HEK293 (cell line): ENCODE data around the gene CENPT.

Source experiments
- INSM2 ChIP-seq: fragments of 450-650 bp; formaldehyde crosslinking; IDR thresholded peaks from 2 replicates; pipeline ENCODE4 v1.5.1; 2016; ENCODE audit warnings: missing biosample characterization, missing genetic modification characterization
- KLF7 ChIP-seq: fragments of 450-650 bp; formaldehyde crosslinking; IDR thresholded peaks from 2 replicates; pipeline ENCODE4 v1.5.1; 2016; ENCODE audit warnings: missing biosample characterization, missing genetic modification characterization, borderline replicate concordance
- MYNN ChIP-seq: fragments of 450-650 bp; formaldehyde crosslinking; IDR thresholded peaks from 2 replicates; pipeline ENCODE4 v1.5.1; 2016; ENCODE audit warnings: missing biosample characterization, missing genetic modification characterization, borderline replicate concordance
- SCRT1 ChIP-seq: fragments of 450-650 bp; formaldehyde crosslinking; IDR thresholded peaks from 2 replicates; pipeline ENCODE4 v1.5.1; 2016; ENCODE audit warnings: missing biosample characterization, missing genetic modification characterization, borderline replicate concordance
- ZBTB17 ChIP-seq: fragments of 450-650 bp; formaldehyde crosslinking; IDR thresholded peaks from 2 replicates; pipeline ENCODE4 v1.5.1; 2016; ENCODE audit warnings: missing biosample characterization, missing genetic modification characterization
- ZBTB21 ChIP-seq: fragments of 450-650 bp; formaldehyde crosslinking; IDR thresholded peaks from 2 replicates; pipeline ENCODE4 v1.5.1; 2017; ENCODE audit warnings: missing biosample characterization, missing genetic modification characterization
- ZBTB48 ChIP-seq: fragments of 450-650 bp; formaldehyde crosslinking; IDR thresholded peaks from 2 replicates; pipeline ENCODE4 v1.5.1; 2016; ENCODE audit warnings: missing biosample characterization, missing genetic modification characterization
- ZBTB49 ChIP-seq: fragments of 450-650 bp; formaldehyde crosslinking; IDR thresholded peaks from 2 replicates; pipeline ENCODE4 v1.5.1; 2016; ENCODE audit warnings: missing biosample characterization, missing genetic modification characterization, low read depth
- ZBTB6 ChIP-seq: fragments of 450-650 bp; formaldehyde crosslinking; IDR thresholded peaks from 2 replicates; pipeline ENCODE4 v1.5.1; 2017; ENCODE audit warnings: missing biosample characterization, missing genetic modification characterization
- ZFP37 ChIP-seq: fragments of 450-650 bp; formaldehyde crosslinking; IDR thresholded peaks from 2 replicates; pipeline ENCODE4 v1.5.1; 2016; ENCODE audit warnings: missing biosample characterization, missing genetic modification characterization
- ZFP41 ChIP-seq: fragments of 450-650 bp; formaldehyde crosslinking; IDR thresholded peaks from 2 replicates; pipeline ENCODE4 v1.5.1; 2016; ENCODE audit warnings: missing biosample characterization, missing genetic modification characterization, borderline replicate concordance
- ZFP69B ChIP-seq: fragments of 450-650 bp; formaldehyde crosslinking; IDR thresholded peaks from 2 replicates; pipeline ENCODE4 v1.5.1; 2016; ENCODE audit warnings: missing biosample characterization, missing genetic modification characterization
- ZNF133 ChIP-seq: fragments of 450-650 bp; formaldehyde crosslinking; IDR thresholded peaks from 2 replicates; pipeline ENCODE4 v1.5.1; 2016; ENCODE audit warnings: missing biosample characterization, missing genetic modification characterization
- ZNF140 ChIP-seq: fragments of 450-650 bp; formaldehyde crosslinking; IDR thresholded peaks from 2 replicates; pipeline ENCODE4 v1.5.1; 2016; ENCODE audit warnings: missing biosample characterization, missing genetic modification characterization
- ZNF146 ChIP-seq: fragments of 450-650 bp; formaldehyde crosslinking; IDR thresholded peaks from 2 replicates; pipeline ENCODE4 v1.5.1; 2016; ENCODE audit warnings: missing biosample characterization, missing genetic modification characterization
- ZNF184 ChIP-seq: fragments of 450-650 bp; IDR thresholded peaks from 2 replicates; pipeline ENCODE4 v1.5.1; 2018; ENCODE audit warnings: missing biosample characterization, mild to moderate bottlenecking, missing genetic modification characterization
- ZNF2 ChIP-seq: fragments of 450-650 bp; formaldehyde crosslinking; IDR thresholded peaks from 2 replicates; pipeline ENCODE4 v1.5.1; 2016; ENCODE audit warnings: missing biosample characterization, missing genetic modification characterization
- ZNF211 ChIP-seq: fragments of 450-650 bp; formaldehyde crosslinking; IDR thresholded peaks from 2 replicates; pipeline ENCODE4 v1.5.1; 2016; ENCODE audit warnings: low read depth, missing biosample characterization, missing genetic modification characterization
- ZNF223 ChIP-seq: fragments of 450-650 bp; formaldehyde crosslinking; IDR thresholded peaks from 2 replicates; pipeline ENCODE4 v1.5.1; 2016; ENCODE audit warnings: missing biosample characterization, missing genetic modification characterization
- ZNF248 ChIP-seq: fragments of 450-650 bp; formaldehyde crosslinking; IDR thresholded peaks from 2 replicates; pipeline ENCODE4 v1.5.1; 2017; ENCODE audit warnings: missing biosample characterization, missing genetic modification characterization
- ZNF341 ChIP-seq: fragments of 450-650 bp; formaldehyde crosslinking; IDR thresholded peaks from 2 replicates; pipeline ENCODE4; 2016; ENCODE audit warnings: low read depth, missing biosample characterization, missing genetic modification characterization
- ZNF350 ChIP-seq: fragments of 450-650 bp; formaldehyde crosslinking; IDR thresholded peaks from 2 replicates; pipeline ENCODE4 v1.5.0; 2017; ENCODE audit warnings: missing biosample characterization, mild to moderate bottlenecking, missing genetic modification characterization
- ZNF560 ChIP-seq: fragments of 450-650 bp; formaldehyde crosslinking; IDR thresholded peaks from 2 replicates; pipeline ENCODE4 v1.5.1; 2017; ENCODE audit warnings: missing biosample characterization, missing genetic modification characterization, borderline replicate concordance
- ZNF639 ChIP-seq: fragments of 450-650 bp; formaldehyde crosslinking; IDR thresholded peaks from 2 replicates; pipeline ENCODE4 v1.5.1; 2016; ENCODE audit warnings: missing biosample characterization, missing genetic modification characterization
- ZNF664 ChIP-seq: fragments of 450-650 bp; formaldehyde crosslinking; IDR thresholded peaks from 2 replicates; pipeline ENCODE4 v1.5.1; 2016; ENCODE audit warnings: missing biosample characterization, missing genetic modification characterization
- ZNF701 ChIP-seq: fragments of 450-650 bp; formaldehyde crosslinking; IDR thresholded peaks from 2 replicates; pipeline ENCODE4 v1.5.1; 2016; ENCODE audit warnings: missing biosample characterization, missing genetic modification characterization
- ZNF704 ChIP-seq: fragments of 450-650 bp; formaldehyde crosslinking; IDR thresholded peaks from 2 replicates; pipeline ENCODE4 v1.5.1; 2016; ENCODE audit warnings: missing biosample characterization, missing genetic modification characterization
- ZNF768 ChIP-seq: fragments of 450-650 bp; formaldehyde crosslinking; IDR thresholded peaks from 2 replicates; pipeline ENCODE4 v1.5.1; 2018; ENCODE audit warnings: missing biosample characterization, mild to moderate bottlenecking, missing genetic modification characterization
- ZNF792 ChIP-seq: fragments of 450-650 bp; formaldehyde crosslinking; IDR thresholded peaks from 2 replicates; pipeline ENCODE4 v1.5.1; 2016; ENCODE audit warnings: missing biosample characterization, missing genetic modification characterization
- ZSCAN30 ChIP-seq: fragments of 450-650 bp; IDR thresholded peaks from 2 replicates; pipeline ENCODE4 v1.5.1; 2018; ENCODE audit warnings: missing biosample characterization, mild to moderate bottlenecking, missing genetic modification characterization, moderate library complexity
- ZSCAN5A ChIP-seq: fragments of 450-650 bp; formaldehyde crosslinking; IDR thresholded peaks from 2 replicates; pipeline ENCODE4 v1.5.1; 2016; ENCODE audit warnings: missing biosample characterization, missing genetic modification characterization
- ZXDB ChIP-seq: fragments of 450-650 bp; formaldehyde crosslinking; IDR thresholded peaks from 2 replicates; pipeline ENCODE4 v1.5.1; 2016; ENCODE audit warnings: missing biosample characterization, missing genetic modification characterization

The CENPT gene

GRCh38 chr16:67842509-67843342 is 4.8 kb downstream of the CENPT start (continued):
- TF ChIP-seq ZBTB49 (tag by site-specific recombination) (no peak), MYNN (tag by site-specific recombination) (no peak), ZBTB17 (tag by site-specific recombination) (peak; percentile 81), ZNF560 (tag by site-specific recombination) (no peak), ZSCAN5A (tag by site-specific recombination) (0 out of 2 replicates have a peak, but pooled peaks have one; percentile 43), ZNF704 (tag by site-specific recombination) (no peak), ZNF701 (tag by site-specific recombination) (no peak), ZNF341 (tag by site-specific recombination) (peak; percentile 89), ZBTB48 (no peak), ZNF350 (tag by site-specific recombination) (no peak), ZBTB21 (no peak), SCRT1 (tag by site-specific recombination) (peak; percentile 58; the same call in 1 of the 2 replicates), ZFP41 (tag by site-specific recombination) (no peak), ZNF768 (tag by site-specific recombination) (no peak), ZXDB (no peak; the same call in none of the 2 replicates), INSM2 (tag by site-specific recombination) (no peak), ZNF223 (tag by site-specific recombination) (no peak), ZNF664 (tag by site-specific recombination) (no peak), ZNF146 (no peak), ZNF639 (no peak), ZNF140 (tag by site-specific recombination) (no peak), ZNF792 (tag by site-specific recombination) (no peak), KLF7 (tag by site-specific recombination) (no peak), ZBTB6 (tag by site-specific recombination) (no peak), ZNF211 (tag by site-specific recombination) (no peak), ZNF248 (no peak), ZNF133 (no peak), ZNF184 (tag by site-specific recombination) (no peak), ZFP37 (tag by site-specific recombination) (no peak), ZFP69B (tag by site-specific recombination) (no peak), ZNF2 (tag by site-specific recombination) (peak; percentile 38; the same call in 1 of the 2 replicates), ZSCAN30 (tag by site-specific recombination) (no peak)
